Lung (tissue), 12 donors: ENCODE data around the gene MYT1. TPM values are rescaled to one million over a fixed set of nuclear protein-coding genes. Genes with fewer than 3 reads are reported as not detected.
"Not testable (repeated sequence)": the region's sequence is repeated elsewhere in the genome, so short reads cannot be mapped to it uniquely, and the experiment has no call there.

Experiments
- ATAC-seq: fragments of 200-7000 bp; cut with Tn5 transposase; one replicate; pipeline ENCODE4 v1.9.1; 2020; ENCODE audit warnings: moderate number of reproducible peaks; ENCODE audit not compliant: insufficient read depth, low FRiP score
- DNase-seq, 3 donors: peaks; one replicate each; pipeline ENCODE4 v3.0.0-alpha.2; 2013 to 2017
- H3K27ac ChIP-seq, 2 donors: one replicate each; pipeline ENCODE4 v1.5.1; 2013; ENCODE audit warnings: mild to moderate bottlenecking in 2 of 2, moderate library complexity in 2 of 2, control low read depth in 1 of 2, inconsistent platforms in 1 of 2, low read depth in 1 of 2, low read length in 1 of 2
- H3K27me3 ChIP-seq, 3 donors: one replicate each; pipeline ENCODE4 v1.5.1; 2013; ENCODE audit warnings: low read length in 2 of 3; ENCODE audit not compliant: control insufficient read depth in 3 of 3, insufficient read depth in 3 of 3
- H3K36me3 ChIP-seq, 4 donors: one replicate each; pipeline ENCODE4 v1.5.1; 2013; ENCODE audit warnings: low read length in 4 of 4, mild to moderate bottlenecking in 1 of 4, moderate library complexity in 1 of 4; ENCODE audit not compliant: control insufficient read depth in 4 of 4, insufficient read depth in 4 of 4
- H3K4me1 ChIP-seq, 5 donors: one replicate each; pipeline ENCODE4 v1.5.1; 2013; ENCODE audit warnings: low read length in 5 of 5, mild to moderate bottlenecking in 2 of 5, moderate library complexity in 1 of 5; ENCODE audit not compliant: control insufficient read depth in 5 of 5, insufficient read depth in 5 of 5
- H3K4me3 ChIP-seq: one replicate; pipeline ENCODE4 v1.5.1; 2013; ENCODE audit warnings: mild to moderate bottlenecking, control low read depth, moderate library complexity
- H3K9ac ChIP-seq, 2 donors: one replicate each; pipeline ENCODE4 v1.5.1; 2013; ENCODE audit warnings: low read length in 2 of 2, control low read depth in 1 of 2; ENCODE audit not compliant: insufficient read depth in 1 of 2
- H3K9me3 ChIP-seq, 4 donors: one replicate each; pipeline ENCODE4 v1.5.1; 2013; ENCODE audit warnings: low read length in 3 of 4, mild to moderate bottlenecking in 1 of 4, moderate library complexity in 1 of 4; ENCODE audit not compliant: control insufficient read depth in 4 of 4, insufficient read depth in 3 of 4
- CTCF ChIP-seq: IDR thresholded peaks from 2 replicates; pipeline ENCODE4 v1.5.1; 2012; ENCODE audit warnings: mild to moderate bottlenecking; ENCODE audit errors: control extremely low read depth, extremely low read depth
- WGBS, 2 donors: extraction: QIAGEN DNeasy Blood & Tissue Kit; methylation state at CpG; one replicate each; pipeline ENCODE4 v1.1.7; 2013; 5-methylcytosine and 5-hydroxymethylcytosine counted together
- polyA plus RNA-seq, 2 donors: library from polyadenylated mRNA; stranded (reverse); fragments of 200-250 nt; gene quantifications; one replicate each; pipeline ENCODE4 v1.2.1, GENCODE V29; 2013
- total RNA-seq, 2 donors: library from RNA; depleted of rRNA in 1 of 2; stranded (reverse); fragments of >200 nt in 1 of 2; gene quantifications; one replicate each; pipeline ENCODE4 v1.2.1, GENCODE V29; 2014 to 2021
- donor health status: control.
- donor health status: control.
- donor health status: Bipolar disorder and iron deficiency.
- donor health status: healthy.
- donor health status: DM: yes; HTN: yes; CAD: no.

Gene MYT1
- total and polyA plus RNA-seq, 4 donors, result 0.03 to 0.40 (median 0.10) TPM; not detected in 1

GRCh38 chr20:64130271-64130670 lies 34.0 kb upstream of the MYT1 start:
- ATAC-seq (no peak), DNase-seq (no peak)
- no peak for TF ChIP-seq CTCF
- Histone ChIP-seq H3K9me3 (peaks cover 0 to 3% (median 0%) of the 10 kb centered on the region in 4 donors), H3K27me3 (no peaks in the 10 kb centered on the region), H3K36me3 (no peaks in the 10 kb centered on the region), H3K27ac (no peak overlapping the region), H3K4me1 (no peaks in the 10 kb centered on the region), H3K4me3 (no peak overlapping the region), H3K9ac (no peak overlapping the region)
- 51 to 69% methylated on average over 5 of the region's 5 CpGs for WGBS, 2 donors

- no peak for ATAC-seq
- no peaks in the 10 kb centered on the region for H3K36me3 ChIP-seq
- no peaks in the 10 kb centered on the region for H3K27me3 ChIP-seq
- H3K27ac ChIP-seq, result no peak overlapping the region
- H3K4me1 ChIP-seq, result no peaks in the 10 kb centered on the region
- no peak for TF ChIP-seq CTCF
- no peak overlapping the region for H3K4me3 ChIP-seq
- DNase-seq, result no peak
- peaks cover 0 to 3% (median 0%) of the 10 kb centered on the region in 4 donors for H3K9me3 ChIP-seq
- 82 to 92% methylated on average over 10 of the region's 10 CpGs for WGBS, 2 donors
- H3K9ac ChIP-seq, result no peak overlapping the region
These were observed 33.4 kb upstream of the MYT1 start for GRCh38 chr20:64130876-64131275.

DNA sequence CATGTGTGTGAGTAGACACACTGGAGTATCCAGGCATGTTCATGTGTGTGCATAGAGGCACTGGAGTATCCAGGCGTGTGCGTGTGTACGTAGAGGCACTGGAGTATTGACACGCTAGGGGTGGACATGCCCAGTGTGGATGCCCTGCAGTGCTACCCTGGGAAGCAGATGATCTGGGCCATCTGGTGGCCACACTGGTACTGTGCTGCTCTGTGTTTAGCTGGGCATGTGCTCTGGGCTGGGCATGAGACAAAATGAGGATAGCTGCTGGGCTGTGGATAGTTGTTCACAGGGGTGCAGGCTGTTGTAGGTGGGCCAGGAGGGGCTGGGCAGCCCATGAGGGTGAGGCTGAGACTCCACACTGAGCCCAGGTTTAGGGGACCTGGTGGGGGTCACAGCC lies 32.8 kb upstream of the MYT1 start:
- Histone ChIP-seq H3K9me3 (peaks cover 0 to 3% (median 0%) of the 10 kb centered on the region in 4 donors), H3K4me3 (no peak overlapping the region), H3K27me3 (no peaks in the 10 kb centered on the region), H3K27ac (no peak overlapping the region), H3K9ac (no peak overlapping the region), H3K4me1 (no peaks in the 10 kb centered on the region), H3K36me3 (no peaks in the 10 kb centered on the region)
- ATAC-seq (no peak), DNase-seq (no peak)
- no peak for TF ChIP-seq CTCF
- 81 to 85% methylated on average over 4 of the region's 4 CpGs for WGBS, 2 donors

DNA sequence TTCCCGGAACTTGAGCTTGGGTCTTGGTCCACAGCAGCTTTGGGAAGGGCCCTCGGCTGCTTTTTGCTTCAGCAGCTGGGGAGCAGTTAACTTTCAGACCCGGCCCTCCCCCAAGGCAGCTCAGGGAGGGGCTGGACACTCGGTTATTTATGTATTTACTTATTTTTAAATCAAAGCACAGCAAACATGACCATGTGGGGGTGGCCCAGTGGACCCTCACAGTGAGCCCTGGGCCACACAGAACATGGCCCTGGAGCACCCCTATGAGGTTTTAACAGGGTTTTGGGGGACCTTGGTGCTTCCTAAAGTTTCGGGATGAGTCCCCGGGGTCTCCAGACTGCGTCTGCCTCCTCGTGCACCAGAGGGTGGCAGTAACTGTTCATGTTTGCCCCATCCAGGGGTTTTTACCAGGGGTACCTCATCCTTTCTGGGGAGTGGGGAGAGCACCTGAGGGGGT lies 30.3 kb upstream of the MYT1 start:
- H3K36me3 ChIP-seq, result no peaks in the 10 kb centered on the region
- H3K27me3 ChIP-seq, result no peaks in the 10 kb centered on the region
- no peak overlapping the region for H3K27ac ChIP-seq
- WGBS, 2 donors, result 49 to 63% methylated on average over 8 of the region's 8 CpGs
- no peak for ATAC-seq
- no peak for DNase-seq
- no peak for TF ChIP-seq CTCF
- H3K9ac ChIP-seq, result no peak overlapping the region
- peaks cover 0 to 3% (median 0%) of the 10 kb centered on the region in 4 donors for H3K9me3 ChIP-seq
- no peak overlapping the region for H3K4me3 ChIP-seq
- no peaks in the 10 kb centered on the region for H3K4me1 ChIP-seq

- WGBS, 2 donors, result 71 to 79% methylated on average over 20 of the region's 20 CpGs
- not testable (repeated sequence) for H3K27ac ChIP-seq, ATAC-seq, DNase-seq, H3K4me1 ChIP-seq, H3K27me3 ChIP-seq, H3K4me3 ChIP-seq, H3K9ac ChIP-seq, H3K36me3 ChIP-seq, H3K9me3 ChIP-seq
These were observed 29.5 kb upstream of the MYT1 start for GRCh38 chr20:64134744-64135143.
